ENCODE measurements around the gene CALU.

The CALU gene

GRCh38 chr7:128801667-128802418, 62.7 kb downstream of the CALU start:
- Histone ChIP-seq H3K4me2 (ENCODE audit: insufficient read depth, low read length) (no peak overlapping the region), H4K20me1 (ENCODE audit: insufficient read depth, low read length) (no peaks in the 10 kb centered on the region), H3K4me1 (ENCODE audit: insufficient read depth, low read length) (no peaks in the 10 kb centered on the region), H3K4me3 (ENCODE audit: low read depth in 1 of 2, low read length in 2 of 2) (no peak overlapping the region), H3K9ac (ENCODE audit: low read depth, low read length) (no peak overlapping the region), H3K27ac (ENCODE audit: low read length) (no peak overlapping the region), H2AFZ (ENCODE audit: low read depth, low read length) (no peak overlapping the region), H3K36me3 (ENCODE audit: insufficient read depth, low read length) (peaks cover 40% of the 10 kb centered on the region), H3K79me2 (ENCODE audit: insufficient read depth, low read length) (no peaks in the 10 kb centered on the region), H3K9me3 (ENCODE audit: insufficient read depth, low read length, severe bottlenecking) (no peaks in the 10 kb centered on the region), H3K27me3 (ENCODE audit: insufficient read depth, low read length, poor library complexity) (no peaks in the 10 kb centered on the region)
- no peak for DNase-seq
- TF ChIP-seq EZH2 (IDR thresholded peaks at IDR 0.05; ENCODE audit: borderline replicate concordance, low read depth, low read length, severe bottlenecking) (no peak), CTCF (IDR thresholded peaks at IDR 0.05; ENCODE audit: borderline replicate concordance, extremely low read depth, low read length, poor library complexity, severe bottlenecking) (no peak)
- no peak for ATAC-seq (ENCODE audit: insufficient read depth, low read depth)

- no peaks in the 10 kb centered on the region for H3K27me3 ChIP-seq (ENCODE audit: insufficient read depth, low read length, poor library complexity)
- H3K4me3 ChIP-seq (ENCODE audit: low read depth in 1 of 2, low read length in 2 of 2): no peak overlapping the region
- DNase-seq (no peak), ATAC-seq (ENCODE audit: insufficient read depth, low read depth) (no peak)
- no peak overlapping the region for H3K9ac ChIP-seq (ENCODE audit: low read depth, low read length)
- H3K27ac ChIP-seq (ENCODE audit: low read length): no peak overlapping the region
- no peak overlapping the region for H2AFZ ChIP-seq (ENCODE audit: low read depth, low read length)
- no peaks in the 10 kb centered on the region for H3K4me1 ChIP-seq (ENCODE audit: insufficient read depth, low read length)
- no peaks in the 10 kb centered on the region for H3K9me3 ChIP-seq (ENCODE audit: insufficient read depth, low read length, severe bottlenecking)
- no peak overlapping the region for H3K4me2 ChIP-seq (ENCODE audit: insufficient read depth, low read length)
- TF ChIP-seq CTCF (IDR thresholded peaks at IDR 0.05; ENCODE audit: borderline replicate concordance, extremely low read depth, low read length, poor library complexity, severe bottlenecking): no peak
- no peak for TF ChIP-seq EZH2 (IDR thresholded peaks at IDR 0.05; ENCODE audit: borderline replicate concordance, low read depth, low read length, severe bottlenecking)
- no peaks in the 10 kb centered on the region for H3K79me2 ChIP-seq (ENCODE audit: insufficient read depth, low read length)
- peaks cover 46% of the 10 kb centered on the region for H3K36me3 ChIP-seq (ENCODE audit: insufficient read depth, low read length)
- H4K20me1 ChIP-seq (ENCODE audit: insufficient read depth, low read length): no peaks in the 10 kb centered on the region
Measured at GRCh38 chr7:128804484-128804883, 65.3 kb downstream of the CALU start.

GRCh38 chr7:128805225-128805624, 66.1 kb downstream of the CALU start:
- no peak for TF ChIP-seq CTCF (IDR thresholded peaks at IDR 0.05; ENCODE audit: borderline replicate concordance, extremely low read depth, low read length, poor library complexity, severe bottlenecking)
- no peak for TF ChIP-seq EZH2 (IDR thresholded peaks at IDR 0.05; ENCODE audit: borderline replicate concordance, low read depth, low read length, severe bottlenecking)
- no peak overlapping the region for H3K4me3 ChIP-seq (ENCODE audit: low read depth in 1 of 2, low read length in 2 of 2)
- no peak overlapping the region for H2AFZ ChIP-seq (ENCODE audit: low read depth, low read length)
- H4K20me1 ChIP-seq (ENCODE audit: insufficient read depth, low read length): no peaks in the 10 kb centered on the region
- no peak overlapping the region for H3K27ac ChIP-seq (ENCODE audit: low read length)
- no peaks in the 10 kb centered on the region for H3K79me2 ChIP-seq (ENCODE audit: insufficient read depth, low read length)
- peaks cover 46% of the 10 kb centered on the region for H3K36me3 ChIP-seq (ENCODE audit: insufficient read depth, low read length)
- no peak overlapping the region for H3K9ac ChIP-seq (ENCODE audit: low read depth, low read length)
- no peak overlapping the region for H3K4me2 ChIP-seq (ENCODE audit: insufficient read depth, low read length)
- DNase-seq (no peak), ATAC-seq (ENCODE audit: insufficient read depth, low read depth) (no peak)
- no peaks in the 10 kb centered on the region for H3K9me3 ChIP-seq (ENCODE audit: insufficient read depth, low read length, severe bottlenecking)
- no peaks in the 10 kb centered on the region for H3K4me1 ChIP-seq (ENCODE audit: insufficient read depth, low read length)
- H3K27me3 ChIP-seq (ENCODE audit: insufficient read depth, low read length, poor library complexity): no peaks in the 10 kb centered on the region
